Suprapubic skin (tissue), 4 donors: ENCODE results near the gene TNFSF11. TPM values are rescaled to one million over a fixed set of nuclear protein-coding genes. Genes with fewer than 3 reads are reported as not detected.

ENCODE experiments used
- DNase-seq, 2 donors: peaks; one replicate each; pipeline ENCODE4 v3.0.0-alpha.2; 2019; ENCODE audit warnings: low spot score in 2 of 2
- H3K27ac ChIP-seq: fragments of 200-600 bp; sonication (generic); one replicate; pipeline ENCODE4 v1.5.1; 2019
- H3K27me3 ChIP-seq: fragments of 200-600 bp; sonication (generic); one replicate; pipeline ENCODE4 v1.5.1; 2019
- H3K36me3 ChIP-seq: fragments of 200-600 bp; sonication (generic); one replicate; pipeline ENCODE4 v1.5.1; 2019
- H3K4me1 ChIP-seq: fragments of 200-600 bp; sonication (generic); one replicate; pipeline ENCODE4 v1.5.1; 2019
- H3K4me3 ChIP-seq: fragments of 200-600 bp; sonication (generic); one replicate; pipeline ENCODE4 v1.5.1; 2019; ENCODE audit warnings: mild to moderate bottlenecking
- H3K9me3 ChIP-seq: fragments of 200-600 bp; sonication (generic); one replicate; pipeline ENCODE4 v1.5.1; 2019
- CTCF ChIP-seq, 2 donors: fragments of 200-600 bp in 1 of 2; fragments of 450-650 bp in 1 of 2; sonication (generic) in 1 of 2; IDR thresholded peaks; one replicate each; pipeline ENCODE4 v1.5.1; 2016 to 2019; ENCODE audit warnings: antibody characterized with exemption in 2 of 2, mild to moderate bottlenecking in 1 of 2, moderate library complexity in 1 of 2
- EP300 ChIP-seq: sonication (generic); formaldehyde crosslinking; IDR thresholded peaks from one replicate; pipeline ENCODE4 v1.6.1; 2017; ENCODE audit warnings: antibody characterized with exemption
- POLR2A ChIP-seq, 2 donors: fragments of 450-650 bp; IDR thresholded peaks; one replicate each; pipeline ENCODE4 v1.6.1; 2017; ENCODE audit warnings: antibody characterized with exemption in 2 of 2, mild to moderate bottlenecking in 2 of 2, moderate library complexity in 2 of 2
- POLR2AphosphoS5 ChIP-seq, 3 donors: sonication (generic); formaldehyde crosslinking; IDR thresholded peaks; one replicate each; pipeline ENCODE4 v1.6.1; 2017; ENCODE audit warnings: antibody characterized with exemption in 3 of 3
- WGBS: methylation state at CpG from one replicate; pipeline ENCODE4 v1.1.5; 2018; 5-methylcytosine and 5-hydroxymethylcytosine counted together
- total RNA-seq, 4 donors: library from RNA; depleted of rRNA; stranded (reverse); fragments of >200 nt; gene quantifications; one replicate each; pipeline ENCODE4 v1.1.0, GENCODE V29; 2016

TNFSF11 gene
- total RNA-seq, 4 donors from 2014 or later = 0.62 TPM; not detected in 3

GRCh38 chr13:42594481-42595252 lies 20.7 kb downstream of the TNFSF11 start:
- Histone ChIP-seq H3K4me1 (peaks cover 3% of the 10 kb centered on the region), H3K36me3 (no peaks in the 10 kb centered on the region), H3K27me3 (peaks cover 7% of the 10 kb centered on the region), H3K4me3 (no peak overlapping the region), H3K9me3 (no peaks in the 10 kb centered on the region), H3K27ac (no peak overlapping the region)
- TF ChIP-seq POLR2A (IDR thresholded peaks at IDR 0.05) (no peak), EP300 (no peak), CTCF (IDR thresholded peaks at IDR 0.05) (peak; percentile 65 to 76), POLR2AphosphoS5 (IDR thresholded peaks at IDR 0.05) (no peak)
- WGBS = 10% methylated on average over 7 of the region's 7 CpGs
- no peak for DNase-seq

- peaks cover 2% of the 10 kb centered on the region for H3K27me3 ChIP-seq
- H3K27ac ChIP-seq = no peak overlapping the region
- peaks cover 3% of the 10 kb centered on the region for H3K4me1 ChIP-seq
- no peak overlapping the region for H3K4me3 ChIP-seq
- H3K36me3 ChIP-seq = no peaks in the 10 kb centered on the region
- no peak for DNase-seq
- H3K9me3 ChIP-seq = no peaks in the 10 kb centered on the region
- no peak for TF ChIP-seq EP300
- no peak for TF ChIP-seq POLR2A (IDR thresholded peaks at IDR 0.05)
- no peak for TF ChIP-seq CTCF (IDR thresholded peaks at IDR 0.05)
- TF ChIP-seq POLR2AphosphoS5 (IDR thresholded peaks at IDR 0.05) = no peak
- 59% methylated on average over 4 of the region's 4 CpGs for WGBS
These were observed 21.3 kb downstream of the TNFSF11 start for GRCh38 chr13:42595253-42595571.

- Histone ChIP-seq H3K9me3 (no peaks in the 10 kb centered on the region), H3K36me3 (no peaks in the 10 kb centered on the region), H3K4me1 (peaks cover 3% of the 10 kb centered on the region), H3K27me3 (no peaks in the 10 kb centered on the region), H3K27ac (no peak overlapping the region), H3K4me3 (no peak overlapping the region)
- no peak for TF ChIP-seq POLR2AphosphoS5 (IDR thresholded peaks at IDR 0.05)
- no peak for TF ChIP-seq EP300
- no peak for TF ChIP-seq CTCF (IDR thresholded peaks at IDR 0.05)
- no peak for TF ChIP-seq POLR2A (IDR thresholded peaks at IDR 0.05)
- no peak for DNase-seq
- WGBS = 90% methylated on average over 4 of the region's 4 CpGs
These were observed 23.6 kb downstream of the TNFSF11 start for GRCh38 chr13:42597505-42597904.

- H3K4me3 ChIP-seq = no peak overlapping the region
- H3K36me3 ChIP-seq = no peaks in the 10 kb centered on the region
- no peak for DNase-seq
- 70% methylated on average over 1 of the region's 1 CpG for WGBS
- no peak overlapping the region for H3K27ac ChIP-seq
- no peak for TF ChIP-seq CTCF (IDR thresholded peaks at IDR 0.05)
- no peak for TF ChIP-seq POLR2A (IDR thresholded peaks at IDR 0.05)
- no peak for TF ChIP-seq EP300
- TF ChIP-seq POLR2AphosphoS5 (IDR thresholded peaks at IDR 0.05) = no peak
- H3K4me1 ChIP-seq = no peaks in the 10 kb centered on the region
- no peaks in the 10 kb centered on the region for H3K27me3 ChIP-seq
- no peaks in the 10 kb centered on the region for H3K9me3 ChIP-seq
These were observed 27.0 kb downstream of the TNFSF11 start for GRCh38 chr13:42600943-42601342.

- 87% methylated on average over 1 of the region's 1 CpG for WGBS
- no peak for DNase-seq
- Histone ChIP-seq H3K4me3 (no peak overlapping the region), H3K27me3 (peaks cover 4% of the 10 kb centered on the region), H3K27ac (no peak overlapping the region), H3K36me3 (no peaks in the 10 kb centered on the region), H3K4me1 (no peaks in the 10 kb centered on the region), H3K9me3 (no peaks in the 10 kb centered on the region)
- TF ChIP-seq POLR2A (IDR thresholded peaks at IDR 0.05) (no peak), POLR2AphosphoS5 (IDR thresholded peaks at IDR 0.05) (no peak), CTCF (IDR thresholded peaks at IDR 0.05) (no peak), EP300 (no peak)
These were observed 29.0 kb downstream of the TNFSF11 start for GRCh38 chr13:42602906-42603305.
